ENCODE measurements around the gene NUAK1. TPM values are rescaled to one million over a fixed set of nuclear protein-coding genes. Genes with fewer than 3 reads are reported as not detected.

NUAK1 gene
- total RNA-seq, 1 donor from 2014 or later, result 33.6 TPM

- intact Hi-C loops (cut with DNase I), result loop anchor here (10.0 kb wide), 1 partner anchor 50 kb away; no protein-coding TSS in a partner anchor
- DNase-seq, result no peak
- no peak for ATAC-seq (ENCODE audit: poor library complexity)
These were observed 4.3 kb downstream of the NUAK1 start for GRCh38 chr12:106134294-106134949.

DNA sequence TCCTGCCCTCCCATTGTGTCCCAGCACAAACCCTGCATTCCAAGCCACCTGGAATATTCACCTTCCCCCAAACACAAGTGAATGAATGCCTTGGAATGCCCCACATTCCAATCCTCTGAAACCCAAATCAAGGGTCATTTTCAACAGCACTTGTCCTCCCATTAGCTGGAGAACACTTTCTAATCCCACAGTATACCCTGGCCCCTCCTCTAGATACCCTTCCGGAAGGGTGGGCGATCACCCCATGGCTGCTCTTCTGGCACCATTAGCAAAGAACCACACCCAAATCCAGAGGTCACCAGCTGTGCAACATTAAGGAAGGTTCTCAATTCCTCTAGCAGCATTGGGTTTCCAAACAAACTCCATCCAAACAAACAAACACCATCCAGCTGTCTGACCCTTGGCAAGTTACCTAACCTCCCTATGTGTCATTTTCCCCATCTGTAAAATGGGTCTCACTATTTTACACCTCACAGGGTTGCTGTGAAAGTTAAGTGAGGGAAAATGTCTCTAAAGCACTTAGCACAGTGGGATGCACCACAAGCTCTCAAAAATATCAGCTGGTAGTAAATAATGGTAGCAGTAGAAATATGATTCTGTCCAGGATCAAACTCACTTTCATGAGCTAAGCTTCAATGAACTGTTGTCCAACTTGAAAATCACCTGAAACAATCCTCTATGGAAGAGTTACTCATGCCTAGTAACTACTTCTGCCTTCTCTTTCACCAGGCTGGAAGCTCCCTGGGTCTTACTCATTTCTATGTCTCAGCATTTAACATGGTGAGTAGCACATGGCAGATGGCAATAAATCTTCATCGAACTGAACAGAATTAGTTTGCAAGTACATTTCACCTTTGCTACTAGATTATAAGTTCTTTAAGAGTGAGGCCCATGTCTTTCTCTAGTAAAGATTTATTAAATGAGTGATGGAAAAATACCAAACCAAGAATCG lies 5.3 kb downstream of the NUAK1 start:
- no peak for ATAC-seq (ENCODE audit: poor library complexity)

GRCh38 chr12:106132175-106133135 lies 6.3 kb downstream of the NUAK1 start:
- ATAC-seq (ENCODE audit: poor library complexity) (no peak), DNase-seq (no peak)
- intact Hi-C loops (cut with DNase I), result loop anchor here (10.0 kb wide), 1 partner anchor 48 kb away; no protein-coding TSS in a partner anchor

More for the DNA sequence above, 5.3 kb downstream of the NUAK1 start:
- DNase-seq, result no peak
- intact Hi-C loops (cut with DNase I), result loop anchor here (10.0 kb wide), 1 partner anchor 49 kb away; no protein-coding TSS in a partner anchor

- ATAC-seq (ENCODE audit: poor library complexity) (no peak), DNase-seq (no peak)
- intact Hi-C loops (cut with DNase I), result loop anchor here (10.0 kb wide), 1 partner anchor 47 kb away; no protein-coding TSS in a partner anchor
These were observed 7.1 kb downstream of the NUAK1 start for GRCh38 chr12:106131676-106132075.

DNA sequence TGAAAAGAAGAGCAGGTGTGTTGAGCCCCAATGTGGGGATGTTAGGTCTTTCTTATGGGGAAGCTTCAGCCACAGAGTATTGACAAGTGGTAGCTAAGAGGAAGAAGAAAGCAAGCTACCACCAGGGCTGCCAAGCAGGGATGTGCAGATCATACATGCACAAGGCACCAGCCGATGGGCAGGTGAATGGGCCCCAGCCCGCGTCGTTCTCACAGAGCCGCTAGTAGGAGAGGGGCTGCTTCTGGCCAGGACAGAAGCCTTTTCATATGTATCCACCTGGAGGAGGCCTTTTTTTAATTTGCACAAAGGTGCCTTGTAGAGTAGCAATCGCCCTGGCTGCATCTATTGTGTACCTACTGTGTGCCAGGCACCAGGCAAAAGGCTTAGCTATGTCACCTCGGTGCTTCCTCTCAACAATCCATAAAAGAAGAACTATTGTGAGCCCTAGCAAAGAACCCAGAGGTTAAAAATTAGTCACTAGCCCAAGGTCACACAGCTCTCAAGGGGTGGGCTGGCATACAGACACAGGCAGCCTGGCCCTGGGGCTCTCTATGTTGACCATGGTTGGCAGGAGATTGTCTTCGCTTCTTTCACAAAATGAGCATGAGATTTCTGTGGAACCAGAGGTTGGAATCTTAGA lies 8.2 kb downstream of the NUAK1 start:
- no peak for DNase-seq
- no peak for ATAC-seq (ENCODE audit: poor library complexity)
- intact Hi-C loops (cut with DNase I), result loop anchor here (10.0 kb wide), 1 partner anchor 46 kb away; no protein-coding TSS in a partner anchor

- no peak for DNase-seq
- intact Hi-C loops (cut with DNase I), result loop anchor here (10.0 kb wide), 1 partner anchor 144 kb away; no protein-coding TSS in a partner anchor
These were observed 10.0 kb downstream of the NUAK1 start for GRCh38 chr12:106128585-106129328.

GRCh38 chr12:106127338-106128126 lies 11.2 kb downstream of the NUAK1 start:
- no peak for DNase-seq
- intact Hi-C loops (cut with DNase I), result loop anchor here (10.0 kb wide), 1 partner anchor 143 kb away; no protein-coding TSS in a partner anchor
- no peak for ATAC-seq (ENCODE audit: poor library complexity)

More at GRCh38 chr12:106128585-106129328, 10.0 kb downstream of the NUAK1 start:
- no peak for ATAC-seq (ENCODE audit: poor library complexity)

DNA sequence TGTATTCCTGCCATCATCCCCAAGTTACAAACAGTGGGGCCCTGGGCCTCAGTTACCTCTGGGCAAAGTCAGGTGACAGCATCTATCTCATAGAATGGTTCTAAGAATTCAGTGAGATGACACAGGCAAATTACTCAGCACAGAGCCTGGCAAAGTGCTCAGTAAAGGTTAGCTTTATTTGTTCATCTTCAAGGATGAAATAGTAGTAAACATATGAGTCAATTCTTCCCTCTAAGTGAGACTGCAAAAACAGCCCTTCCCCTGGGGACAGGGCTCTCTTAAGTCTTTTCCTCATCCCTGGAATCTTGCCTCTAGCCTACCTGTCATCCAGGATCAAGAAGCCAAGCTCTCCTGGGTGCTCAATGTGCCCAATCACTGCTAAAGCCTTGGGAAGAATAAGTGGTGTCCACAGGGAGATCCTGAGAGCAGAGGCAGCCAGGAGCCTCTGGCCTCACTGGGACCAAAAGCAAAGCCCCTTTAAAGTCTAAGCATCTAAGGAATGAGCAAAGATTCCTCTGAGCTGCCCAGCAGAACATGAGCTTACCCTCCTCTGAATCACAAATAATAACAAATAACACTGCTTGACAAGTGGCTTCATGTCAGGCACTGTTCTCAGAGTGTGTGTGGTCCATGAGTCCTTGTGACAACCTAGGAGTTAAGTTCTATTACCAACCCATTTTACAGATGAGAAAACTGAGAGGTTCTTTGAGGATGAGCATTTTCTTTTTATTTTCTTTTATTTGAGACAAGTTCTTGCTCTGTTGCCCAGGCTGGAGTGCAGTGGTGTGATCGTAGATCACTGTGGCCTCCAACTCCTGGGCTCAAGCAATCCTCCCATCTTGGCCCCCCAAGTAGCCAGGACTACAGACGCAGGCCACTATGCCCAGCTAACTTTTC lies 12.1 kb downstream of the NUAK1 start:
- intact Hi-C loops (cut with DNase I), result loop anchor here (10.0 kb wide), 1 partner anchor 142 kb away; no protein-coding TSS in a partner anchor
- ATAC-seq (ENCODE audit: poor library complexity) (no peak), DNase-seq (no peak)

- intact Hi-C loops (cut with DNase I), result loop anchor here (10.0 kb wide), 1 partner anchor 141 kb away; no protein-coding TSS in a partner anchor
- DNase-seq, result no peak
- ATAC-seq (ENCODE audit: poor library complexity), result no peak
These were observed 13.2 kb downstream of the NUAK1 start for GRCh38 chr12:106125351-106126095.

- DNase-seq (peak; percentile 75), ATAC-seq (ENCODE audit: poor library complexity) (peak; percentile 82)
- intact Hi-C loops (cut with DNase I), result loop anchor here (10.0 kb wide), 1 partner anchor 139 kb away; no protein-coding TSS in a partner anchor
These were observed 15.1 kb downstream of the NUAK1 start for GRCh38 chr12:106123551-106124081.

- no peak for DNase-seq
- peak; percentile 21 for ATAC-seq (ENCODE audit: poor library complexity)
- intact Hi-C loops (cut with DNase I), result loop anchor here (10.0 kb wide), 1 partner anchor 138 kb away; no protein-coding TSS in a partner anchor
These were observed 15.6 kb downstream of the NUAK1 start for GRCh38 chr12:106123110-106123509.

DNA sequence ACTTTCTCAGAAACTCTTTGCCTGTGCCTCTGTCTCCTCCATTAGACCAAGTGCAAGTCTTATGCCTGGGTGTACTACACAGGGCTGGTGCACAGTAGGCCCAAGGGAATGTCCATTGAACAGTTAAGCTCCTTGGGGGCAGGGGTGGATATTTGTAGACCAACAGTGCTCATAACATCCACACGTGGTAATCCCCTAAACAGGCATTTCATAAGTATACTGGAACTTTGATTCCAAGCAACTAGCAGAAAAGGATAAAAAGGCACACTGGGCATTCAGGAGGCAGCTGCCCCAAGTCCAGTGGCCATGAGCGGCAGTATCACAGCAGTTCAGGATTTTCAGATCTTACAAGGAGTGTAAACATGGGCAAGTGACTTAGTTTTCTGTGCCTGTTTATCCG lies 16.8 kb downstream of the NUAK1 start:
- ATAC-seq (ENCODE audit: poor library complexity) (no peak), DNase-seq (no peak)
- intact Hi-C loops (cut with DNase I), result loop anchor here (10.0 kb wide), 1 partner anchor 137 kb away; no protein-coding TSS in a partner anchor

GRCh38 chr12:106120519-106121105 lies 18.1 kb downstream of the NUAK1 start:
- peak; percentile 45 for ATAC-seq (ENCODE audit: poor library complexity)
- intact Hi-C loops (cut with DNase I), result loop anchor here (10.0 kb wide), 1 partner anchor 136 kb away; no protein-coding TSS in a partner anchor
- DNase-seq, result peak; percentile 74

DNA sequence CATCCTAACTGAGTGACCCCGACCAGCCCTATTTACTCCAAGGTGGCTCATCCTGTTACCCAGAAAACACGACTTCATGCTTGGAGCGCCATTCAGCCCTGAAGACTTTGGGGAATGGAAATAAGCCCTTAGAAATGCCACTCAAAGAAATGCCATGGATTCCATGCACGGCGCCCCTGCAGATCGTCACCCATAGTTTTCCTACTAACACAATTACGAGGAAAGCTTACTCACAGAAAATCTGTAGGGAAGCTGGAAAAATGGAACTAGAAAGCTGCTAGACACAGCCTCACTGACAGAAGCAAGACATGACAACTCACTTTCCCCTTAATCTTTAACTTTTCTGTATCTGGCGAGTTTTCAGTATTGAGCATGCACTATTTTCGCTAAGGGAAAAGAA lies 19.5 kb downstream of the NUAK1 start:
- intact Hi-C loops (cut with DNase I), result no loop called here
- no peak for DNase-seq
- ATAC-seq (ENCODE audit: poor library complexity), result no peak
